Stimulated activated CD4-positive, alpha-beta T cell treated with anti-CD3 and anti-CD28 coated beads, Interleukin-2, amount 100 ng/mL, for 4 hours (primary cell): ENCODE measurements around the gene FBXL15.

Experiments
- DNase-seq: peaks from one replicate; pipeline ENCODE4 v3.0.0-alpha.2; 2020; ENCODE audit warnings: low read depth

FBXL15 gene

DNA sequence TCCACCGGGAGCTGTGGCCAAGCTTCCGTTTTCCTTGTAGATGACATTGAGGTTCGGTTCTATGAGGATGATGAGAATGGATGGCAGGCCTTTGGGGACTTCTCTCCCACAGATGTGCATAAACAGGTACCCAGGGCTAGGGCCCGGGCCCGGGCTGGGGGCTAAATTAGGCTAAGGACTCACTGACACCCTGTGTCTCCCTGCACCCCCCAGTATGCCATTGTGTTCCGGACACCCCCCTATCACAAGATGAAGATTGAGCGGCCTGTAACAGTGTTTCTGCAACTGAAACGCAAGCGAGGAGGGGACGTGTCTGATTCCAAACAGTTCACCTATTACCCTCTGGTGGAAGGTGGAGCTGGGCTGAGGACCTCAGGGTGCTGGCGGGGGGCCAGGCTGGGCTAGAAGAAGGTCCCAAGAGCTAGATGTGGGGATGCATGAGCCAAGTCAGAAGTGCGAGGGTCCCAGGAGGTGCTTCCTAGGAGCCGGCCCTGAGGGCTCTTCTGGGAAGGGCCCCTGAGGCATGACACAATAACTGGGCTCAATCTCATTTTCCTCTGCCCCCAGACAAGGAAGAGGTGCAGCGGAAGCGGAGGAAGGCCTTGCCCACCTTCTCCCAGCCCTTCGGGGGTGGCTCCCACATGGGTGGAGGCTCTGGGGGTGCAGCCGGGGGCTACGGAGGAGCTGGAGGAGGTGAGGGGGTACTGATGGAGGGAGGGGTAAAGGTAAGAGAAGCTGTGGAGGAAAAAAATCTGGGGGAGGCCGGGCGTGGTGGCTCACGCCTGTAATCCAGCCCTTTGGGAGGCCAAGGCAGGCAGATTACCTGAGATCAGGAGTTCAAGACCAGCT lies 22.2 kb upstream of the FBXL15 start:
- DNase-seq: no peak

DNA sequence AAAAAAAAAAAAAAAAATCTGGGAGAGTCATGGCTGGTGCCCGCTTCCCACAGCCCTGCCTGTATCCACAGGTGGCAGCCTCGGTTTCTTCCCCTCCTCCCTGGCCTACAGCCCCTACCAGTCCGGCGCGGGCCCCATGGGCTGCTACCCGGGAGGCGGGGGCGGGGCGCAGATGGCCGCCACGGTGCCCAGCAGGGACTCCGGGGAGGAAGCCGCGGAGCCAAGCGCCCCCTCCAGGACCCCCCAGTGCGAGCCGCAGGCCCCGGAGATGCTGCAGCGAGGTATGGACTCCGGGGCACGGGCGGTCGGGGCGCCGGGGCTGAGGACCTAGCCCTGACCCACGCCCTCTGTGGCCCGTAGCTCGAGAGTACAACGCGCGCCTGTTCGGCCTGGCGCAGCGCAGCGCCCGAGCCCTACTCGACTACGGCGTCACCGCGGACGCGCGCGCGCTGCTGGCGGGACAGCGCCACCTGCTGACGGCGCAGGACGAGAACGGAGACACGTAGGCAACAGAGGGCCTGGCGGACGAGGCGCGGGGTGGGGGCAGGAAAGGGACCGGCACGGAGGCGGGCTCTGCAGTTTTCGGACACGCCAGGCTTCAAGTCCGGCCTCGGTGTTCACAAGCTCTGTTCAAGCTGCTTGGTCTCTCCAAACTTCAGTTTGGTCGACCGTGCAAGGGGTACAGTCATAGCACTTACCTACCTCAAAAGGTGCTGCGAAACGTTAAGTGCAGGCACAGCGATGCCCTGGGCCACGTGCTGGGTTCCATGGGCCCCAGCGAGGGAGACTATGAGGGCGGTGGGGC lies 21.2 kb upstream of the FBXL15 start:
- DNase-seq: peak; percentile 78

DNA sequence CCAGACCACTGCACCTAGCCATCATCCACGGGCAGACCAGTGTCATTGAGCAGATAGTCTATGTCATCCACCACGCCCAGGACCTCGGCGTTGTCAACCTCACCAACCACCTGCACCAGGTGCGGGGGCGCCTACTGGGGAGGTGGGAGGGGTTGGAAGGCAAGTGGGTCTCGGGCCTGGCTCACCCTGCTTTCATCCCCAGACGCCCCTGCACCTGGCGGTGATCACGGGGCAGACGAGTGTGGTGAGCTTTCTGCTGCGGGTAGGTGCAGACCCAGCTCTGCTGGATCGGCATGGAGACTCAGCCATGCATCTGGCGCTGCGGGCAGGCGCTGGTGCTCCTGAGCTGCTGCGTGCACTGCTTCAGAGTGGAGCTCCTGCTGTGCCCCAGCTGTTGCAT lies 20.6 kb upstream of the FBXL15 start:
- no peak for DNase-seq

DNA sequence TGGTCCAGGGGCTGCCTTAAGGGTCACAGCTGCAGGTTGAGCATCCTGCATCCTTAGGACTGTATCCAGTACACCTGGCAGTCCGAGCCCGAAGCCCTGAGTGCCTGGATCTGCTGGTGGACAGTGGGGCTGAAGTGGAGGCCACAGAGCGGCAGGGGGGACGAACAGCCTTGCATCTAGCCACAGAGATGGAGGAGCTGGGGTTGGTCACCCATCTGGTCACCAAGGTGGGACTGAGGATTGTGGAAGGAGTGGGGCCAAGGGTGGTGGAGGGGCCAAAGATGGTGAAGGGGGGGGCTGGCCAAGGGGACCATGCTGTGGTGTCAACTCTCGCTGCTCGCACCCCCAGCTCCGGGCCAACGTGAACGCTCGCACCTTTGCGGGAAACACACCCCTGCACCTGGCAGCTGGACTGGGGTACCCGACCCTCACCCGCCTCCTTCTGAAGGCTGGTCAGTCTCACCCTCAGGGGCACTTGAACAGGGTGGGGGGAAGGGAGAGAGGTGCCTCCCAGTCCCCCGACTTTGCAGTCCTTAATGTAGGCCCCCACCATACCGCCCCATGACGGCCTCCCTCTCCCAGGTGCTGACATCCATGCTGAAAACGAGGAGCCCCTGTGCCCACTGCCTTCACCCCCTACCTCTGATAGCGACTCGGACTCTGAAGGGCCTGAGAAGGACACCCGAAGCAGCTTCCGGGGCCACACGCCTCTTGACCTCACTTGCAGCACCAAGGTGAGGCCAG lies 19.9 kb upstream of the FBXL15 start:
- DNase-seq: no peak

DNA sequence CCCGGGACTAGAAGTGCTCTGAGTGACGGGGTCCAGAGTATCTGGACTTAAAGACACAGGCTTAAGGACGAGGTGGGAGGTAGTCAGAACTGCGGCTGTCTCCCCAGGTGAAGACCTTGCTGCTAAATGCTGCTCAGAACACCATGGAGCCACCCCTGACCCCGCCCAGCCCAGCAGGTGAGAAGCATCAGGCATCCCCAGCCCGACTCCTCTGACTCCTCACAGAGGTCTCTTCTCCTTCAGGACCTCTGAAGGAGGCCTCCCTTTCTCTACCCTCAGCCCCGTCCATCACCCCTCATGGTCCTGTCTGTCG lies 19.3 kb upstream of the FBXL15 start:
- DNase-seq: no peak

DNA sequence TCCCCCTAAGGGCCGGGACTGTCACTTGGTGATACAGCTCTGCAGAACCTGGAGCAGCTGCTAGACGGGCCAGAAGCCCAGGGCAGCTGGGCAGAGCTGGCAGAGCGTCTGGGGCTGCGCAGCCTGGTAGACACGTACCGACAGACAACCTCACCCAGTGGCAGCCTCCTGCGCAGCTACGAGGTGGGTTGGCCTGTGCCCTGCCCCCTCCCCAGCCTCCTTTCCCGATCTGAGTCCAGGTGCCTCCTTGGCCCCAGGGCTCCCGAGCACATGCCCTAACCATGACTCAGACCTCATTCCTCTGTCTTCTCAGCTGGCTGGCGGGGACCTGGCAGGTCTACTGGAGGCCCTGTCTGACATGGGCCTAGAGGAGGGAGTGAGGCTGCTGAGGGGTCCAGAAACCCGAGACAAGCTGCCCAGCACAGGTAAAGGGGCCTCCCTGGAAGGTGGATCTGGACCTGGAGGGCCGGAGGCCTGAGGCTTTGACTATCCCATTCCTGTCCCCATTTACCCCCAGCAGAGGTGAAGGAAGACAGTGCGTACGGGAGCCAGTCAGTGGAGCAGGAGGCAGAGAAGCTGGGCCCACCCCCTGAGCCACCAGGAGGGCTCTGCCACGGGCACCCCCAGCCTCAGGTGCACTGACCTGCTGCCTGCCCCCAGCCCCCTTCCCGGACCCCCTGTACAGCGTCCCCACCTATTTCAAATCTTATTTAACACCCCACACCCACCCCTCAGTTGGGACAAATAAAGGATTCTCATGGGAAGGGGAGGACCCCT lies 18.7 kb upstream of the FBXL15 start:
- DNase-seq: no peak

DNA sequence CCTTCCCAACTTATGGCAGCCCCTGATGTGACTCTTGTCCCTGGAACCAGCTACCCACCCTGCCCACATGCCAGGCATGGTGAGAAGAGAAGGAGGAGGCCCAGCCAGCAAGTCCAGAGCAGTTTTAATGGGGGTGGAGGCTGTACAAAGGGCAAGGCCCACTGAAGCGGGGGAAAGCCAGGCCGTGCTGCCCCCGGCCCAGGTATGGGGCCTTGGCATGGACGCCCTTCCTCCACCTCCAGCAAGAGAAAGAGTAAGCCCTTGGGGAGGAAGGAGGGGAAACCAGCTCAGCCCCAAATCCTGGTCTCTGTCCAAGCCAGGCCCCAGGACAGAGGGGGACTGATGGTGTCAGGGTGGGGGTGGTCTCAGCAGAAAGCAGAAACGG lies 18.1 kb upstream of the FBXL15 start:
- no peak for DNase-seq

DNA sequence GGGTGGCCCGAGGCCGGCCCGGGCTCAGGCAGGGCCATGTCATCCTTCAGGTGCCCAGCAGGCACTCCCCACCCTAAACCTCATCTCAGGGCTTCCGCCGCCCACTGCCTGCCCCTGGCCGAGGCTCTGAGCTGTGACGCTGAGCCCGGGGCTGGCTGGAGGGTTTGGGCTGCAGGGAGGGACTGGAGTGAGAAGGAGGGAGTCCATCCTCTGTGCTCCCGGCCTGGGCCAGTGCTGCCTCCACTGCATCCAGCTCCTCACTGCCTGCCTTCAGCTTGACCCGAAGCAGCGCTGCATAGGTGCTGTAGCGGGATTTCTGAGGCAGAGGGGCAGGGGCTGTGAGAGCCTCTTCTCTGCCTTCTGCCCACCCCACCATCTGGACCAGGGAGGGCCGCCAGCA lies 17.5 kb upstream of the FBXL15 start:
- no peak for DNase-seq

DNA sequence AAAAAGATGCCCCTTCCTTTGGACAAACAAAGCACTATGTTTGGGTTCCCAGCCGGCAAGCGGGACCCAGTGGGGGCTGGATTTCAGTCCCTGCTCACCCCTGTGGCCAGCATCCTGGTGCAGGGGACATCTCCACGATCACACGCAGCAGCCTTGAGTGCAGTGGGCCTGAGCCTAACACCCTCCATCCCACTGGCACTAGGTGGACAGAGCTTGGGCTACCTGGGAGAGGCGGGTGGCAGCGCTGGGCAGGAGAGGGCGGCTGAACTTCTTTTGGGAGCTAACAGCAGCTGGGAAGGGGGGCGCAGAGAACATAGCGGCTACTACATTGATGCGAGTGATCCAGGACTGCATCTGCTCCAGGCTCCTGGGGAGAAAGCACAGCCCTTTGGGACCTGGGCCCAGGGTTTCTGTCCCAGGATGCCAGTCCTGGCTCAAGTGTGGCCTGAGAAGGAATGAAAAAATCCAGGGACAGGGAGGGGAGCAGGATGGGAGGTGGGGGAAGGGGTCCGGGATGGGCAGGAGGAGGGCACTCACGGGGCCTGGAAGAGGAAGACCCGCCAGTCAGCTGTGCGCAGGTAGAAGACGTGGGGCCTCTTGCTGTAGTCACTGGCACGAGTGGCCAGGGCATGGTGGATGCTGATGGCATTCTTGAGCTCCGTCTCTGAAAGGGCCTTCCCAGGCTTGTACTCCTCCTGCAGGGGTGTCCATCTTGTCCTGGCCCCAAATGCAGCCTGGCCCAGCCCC lies 16.1 kb upstream of the FBXL15 start:
- DNase-seq: no peak

DNA sequence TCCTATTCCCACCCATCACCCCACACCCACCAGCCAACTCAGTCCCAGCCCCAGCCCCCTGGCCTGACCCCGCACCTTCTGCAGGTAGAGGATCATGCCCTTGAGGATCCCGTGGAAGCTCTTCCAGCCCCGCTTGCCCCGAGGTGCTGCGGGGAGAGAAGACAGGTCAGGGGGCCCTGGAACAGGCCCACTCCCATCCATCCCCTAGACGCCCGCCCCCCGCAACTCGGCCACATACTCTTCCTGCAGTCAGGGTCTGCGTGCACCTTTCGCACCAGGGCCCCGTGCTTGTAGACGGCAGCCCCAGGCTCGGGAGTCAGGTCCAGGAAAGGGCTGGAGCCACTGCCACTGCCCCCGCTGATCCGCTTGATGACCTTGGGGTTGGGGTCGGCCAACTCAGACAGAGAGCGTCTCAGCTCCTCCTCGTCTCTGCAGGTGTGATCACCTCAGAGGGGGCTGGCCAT lies 15.5 kb upstream of the FBXL15 start:
- no peak for DNase-seq

DNA sequence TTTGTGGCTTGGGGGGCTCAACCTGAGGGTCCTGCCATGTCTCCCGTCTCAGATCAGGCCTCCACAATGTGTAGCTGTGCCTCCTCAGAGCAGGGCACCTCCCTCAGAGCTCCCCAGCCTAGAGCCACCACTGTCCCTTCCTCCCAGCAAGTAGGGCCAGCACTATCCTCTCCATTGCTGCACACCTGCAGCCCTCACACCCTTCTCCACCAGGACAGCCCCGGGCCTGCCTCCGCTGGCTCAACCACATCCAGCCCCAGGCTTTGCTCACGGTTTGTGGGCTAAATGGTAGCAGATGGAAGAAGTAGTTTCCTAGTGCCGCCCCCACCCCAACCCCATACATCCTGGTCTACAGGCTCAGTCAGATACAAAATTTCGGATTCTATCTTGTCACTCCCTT lies 15.0 kb upstream of the FBXL15 start:
- no peak for DNase-seq

DNA sequence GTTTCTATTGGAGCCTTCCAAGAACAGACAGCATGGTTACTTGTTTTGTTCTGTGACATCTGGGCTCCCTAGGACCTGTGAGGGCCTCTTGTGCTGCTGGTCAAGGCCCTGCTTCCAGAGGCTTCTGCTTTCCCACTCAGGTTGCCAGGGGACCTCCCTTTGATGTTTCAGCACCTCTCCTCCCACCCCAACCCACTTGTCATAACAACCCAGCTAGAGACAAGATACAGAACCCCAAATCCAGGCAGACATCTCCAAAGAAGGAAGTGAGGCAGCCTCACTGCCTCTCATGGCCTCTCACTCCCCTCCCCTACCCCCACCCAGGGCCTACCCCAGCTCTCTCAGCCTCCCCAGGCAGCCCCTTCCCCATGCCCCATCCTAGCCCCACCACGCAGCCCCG lies 13.8 kb upstream of the FBXL15 start:
- no peak for DNase-seq

DNA sequence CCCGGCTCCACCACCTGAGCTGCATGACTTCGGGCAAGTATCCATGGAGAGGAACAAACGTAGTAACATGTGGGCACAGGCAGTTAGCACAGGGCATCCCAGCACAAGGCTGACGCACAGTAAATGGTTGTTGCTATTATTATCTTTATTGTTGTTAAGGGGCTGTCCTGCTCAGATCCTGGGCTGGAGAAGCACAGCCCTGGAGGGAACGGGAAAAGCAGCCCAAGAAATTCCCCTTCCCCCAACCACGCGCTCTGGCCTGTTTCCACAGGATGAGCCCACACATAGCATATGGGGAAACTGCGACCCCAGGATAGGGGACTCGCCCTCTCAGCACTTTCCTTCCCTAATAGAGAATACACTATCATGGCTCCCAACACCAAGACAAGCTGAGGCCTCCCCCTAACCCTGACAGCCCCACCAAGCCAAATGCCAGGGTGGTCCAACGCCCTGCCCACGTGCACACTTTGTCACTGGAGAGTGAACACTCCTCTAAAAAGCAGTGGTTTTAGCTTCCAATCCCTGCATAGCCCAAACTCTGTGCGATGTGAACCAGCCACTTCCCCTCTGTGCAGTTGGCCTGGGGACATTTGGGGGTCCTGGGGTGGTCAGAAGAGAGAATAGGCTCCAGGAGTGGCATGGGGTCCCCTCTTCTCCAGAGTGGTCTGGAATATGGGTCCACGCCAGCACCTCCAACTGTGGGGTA lies 13.1 kb upstream of the FBXL15 start:
- no peak for DNase-seq

DNA sequence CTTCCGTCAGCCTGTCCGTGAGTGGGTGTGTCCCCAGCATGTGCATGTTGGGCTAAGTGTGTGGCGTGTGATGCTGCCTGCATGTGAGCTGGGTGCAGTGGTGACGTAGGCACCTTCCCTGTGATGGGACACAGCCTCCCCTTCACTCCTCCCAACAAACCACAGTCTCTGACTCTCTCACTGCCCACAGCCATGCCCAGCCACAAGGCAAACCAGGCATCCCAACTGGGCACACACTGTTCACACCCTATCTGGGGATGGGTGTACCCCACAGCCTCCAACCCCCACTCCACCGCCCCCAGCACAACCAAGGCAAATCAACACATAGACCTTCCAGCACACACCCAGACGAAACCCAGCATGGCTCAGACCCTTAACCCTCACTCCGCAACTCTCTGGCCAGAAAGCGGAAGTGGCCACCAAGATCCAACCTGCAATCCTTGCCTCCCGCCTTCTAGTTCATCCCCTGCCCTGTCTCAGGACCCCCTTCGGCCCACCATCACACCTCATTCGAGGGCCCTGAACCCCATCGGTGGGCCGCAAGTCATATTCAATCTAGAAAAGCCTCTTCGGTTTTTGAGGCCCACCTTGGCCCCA lies 12.4 kb upstream of the FBXL15 start:
- no peak for DNase-seq

DNA sequence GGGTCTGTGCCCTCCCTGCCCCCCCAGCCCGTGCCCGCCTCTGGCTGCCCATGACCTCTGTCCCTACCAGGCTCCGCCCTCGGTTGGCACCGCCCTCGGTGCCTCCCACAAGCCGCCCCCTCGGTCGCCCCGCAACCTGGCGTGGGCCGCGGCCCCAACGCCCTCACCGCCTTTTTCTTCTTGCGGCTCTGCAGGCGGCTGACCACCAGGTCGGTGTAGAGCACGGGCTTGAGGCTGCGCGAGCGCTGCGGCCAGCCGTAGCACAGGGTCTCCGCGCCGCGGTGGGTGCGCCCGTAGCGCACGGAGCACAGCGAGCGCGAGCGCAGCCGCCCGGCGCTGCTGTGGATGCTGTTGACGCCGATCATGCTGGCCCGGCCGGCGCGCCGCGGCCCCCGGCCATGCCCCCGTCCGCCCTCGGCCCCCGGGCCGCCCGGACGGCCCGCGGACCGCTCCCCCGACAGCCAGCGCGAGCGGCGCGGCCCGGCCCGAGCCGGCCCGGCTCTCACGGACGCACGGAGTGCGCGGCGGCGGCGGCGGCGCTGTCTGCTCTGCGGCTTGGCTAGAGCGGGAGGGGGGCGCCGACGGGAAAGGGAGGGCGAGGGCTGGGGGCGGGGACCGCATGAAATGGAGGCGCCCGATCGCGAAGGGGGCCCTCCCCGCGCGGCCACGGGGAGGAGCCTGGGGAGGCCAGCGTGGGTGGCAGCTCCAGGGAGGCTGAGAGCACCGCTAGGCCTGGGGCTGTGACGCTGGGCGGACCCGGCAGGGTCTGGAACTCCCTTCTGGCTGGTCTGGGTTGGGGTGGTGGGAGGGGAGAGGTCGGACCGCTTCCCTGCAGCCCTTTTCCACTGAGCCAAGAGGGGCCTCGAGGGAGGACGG lies 11.7 kb upstream of the FBXL15 start:
- peak; percentile 83 for DNase-seq

DNA sequence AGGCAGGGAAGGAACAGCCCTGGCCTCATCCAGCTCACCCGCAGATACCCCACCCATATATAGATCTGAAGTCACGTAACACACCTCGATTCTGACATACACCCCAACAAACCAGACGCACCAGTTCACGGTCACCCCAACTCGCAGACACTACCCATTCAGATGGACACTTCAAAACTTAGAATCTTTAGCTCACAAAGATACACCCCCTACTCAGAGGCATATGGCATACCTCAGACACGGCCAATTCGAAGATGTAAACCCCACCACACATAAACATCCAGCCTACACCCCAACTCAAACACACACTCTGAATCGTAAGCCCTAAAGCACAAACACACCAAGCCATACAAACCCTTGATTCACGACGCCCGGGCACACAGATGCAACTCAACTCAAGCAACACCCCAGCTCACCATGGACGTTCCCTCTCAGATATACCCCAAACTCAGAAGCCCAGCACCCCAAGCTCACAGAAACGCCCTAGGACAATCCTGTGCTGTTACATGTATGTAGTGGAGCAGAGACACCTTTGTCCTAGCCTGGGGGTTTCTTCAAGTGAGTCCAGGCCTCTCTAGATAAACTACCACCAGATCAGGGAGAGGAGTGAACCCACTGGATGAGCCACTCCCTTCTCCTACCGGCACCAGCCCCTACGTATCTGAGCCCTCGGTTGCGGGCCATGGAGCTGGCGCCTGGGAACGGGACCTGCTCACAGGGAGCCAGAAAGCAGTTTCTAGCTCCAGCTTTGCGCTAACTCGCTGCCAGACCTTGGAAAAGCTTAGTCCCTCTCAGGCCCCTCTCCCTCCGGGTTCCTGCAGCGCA lies 10.8 kb upstream of the FBXL15 start:
- DNase-seq: no peak

DNA sequence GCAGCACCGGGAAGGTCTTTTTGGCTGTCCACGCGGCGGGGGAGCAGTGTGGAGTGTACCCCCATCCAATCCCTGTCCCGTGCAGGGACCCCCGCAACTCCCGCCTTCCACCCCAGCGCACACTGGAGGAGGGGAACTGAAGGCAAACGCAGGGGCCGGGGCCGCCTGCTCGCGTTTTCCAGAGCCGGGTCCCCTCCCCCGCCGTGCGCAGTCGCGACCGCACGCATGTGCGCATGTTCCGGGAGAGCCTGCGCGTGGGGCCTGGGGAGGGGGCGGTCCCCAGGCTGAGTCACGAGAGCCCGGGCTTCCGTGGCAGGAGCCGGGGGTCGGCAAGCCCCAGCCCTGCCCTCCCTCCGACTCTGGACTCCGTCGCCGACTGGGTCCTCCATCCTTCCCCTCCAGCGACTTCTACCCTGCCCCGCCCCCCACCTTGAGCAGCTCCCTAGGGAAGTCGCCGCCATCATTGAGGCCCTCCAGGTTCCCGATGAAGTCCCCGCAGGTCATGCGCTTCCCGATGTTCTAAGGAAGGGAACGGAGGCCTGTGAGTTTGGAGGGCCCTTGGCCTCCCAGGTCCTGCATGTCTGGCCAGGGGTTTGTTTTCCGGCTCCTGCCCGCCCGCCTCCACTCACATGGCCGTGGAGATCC lies 10.1 kb upstream of the FBXL15 start:
- peak; percentile 75 for DNase-seq
